GM19099 (cell line): Measurements from ENCODE around the gene SLC39A11.

Experiments
- POLR2A ChIP-seq: IDR thresholded peaks from 3 replicates; pipeline ENCODE4 v1.6.1; 2011; ENCODE audit warnings: low read depth; ENCODE audit not compliant: insufficient read length; ENCODE audit errors: extremely low read depth

SLC39A11 gene

DNA sequence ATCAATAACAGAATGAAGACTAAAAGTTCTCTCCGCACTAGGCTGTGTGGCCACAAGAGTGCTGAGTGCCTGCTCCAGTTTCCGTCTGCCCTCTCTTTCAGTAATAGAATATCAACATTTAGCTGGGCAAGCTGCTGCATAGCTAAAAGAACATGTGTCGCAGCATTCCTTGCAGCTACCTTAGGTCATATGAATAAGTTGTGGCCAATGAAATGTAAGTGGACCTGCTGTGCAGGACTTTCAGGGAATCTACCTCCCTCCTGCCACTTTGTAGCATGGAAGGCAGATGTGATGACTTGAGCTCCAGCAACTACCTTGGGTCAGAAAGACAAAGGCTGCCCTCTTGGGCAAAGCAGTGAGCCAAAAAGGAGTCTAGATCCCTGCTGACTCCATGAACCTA lies 25.4 kb downstream of the SLC39A11 start:
- no peak for TF ChIP-seq POLR2A

- no peak for TF ChIP-seq POLR2A
Measured at GRCh38 chr17:73066148-73066884, 26.2 kb downstream of the SLC39A11 start.

DNA sequence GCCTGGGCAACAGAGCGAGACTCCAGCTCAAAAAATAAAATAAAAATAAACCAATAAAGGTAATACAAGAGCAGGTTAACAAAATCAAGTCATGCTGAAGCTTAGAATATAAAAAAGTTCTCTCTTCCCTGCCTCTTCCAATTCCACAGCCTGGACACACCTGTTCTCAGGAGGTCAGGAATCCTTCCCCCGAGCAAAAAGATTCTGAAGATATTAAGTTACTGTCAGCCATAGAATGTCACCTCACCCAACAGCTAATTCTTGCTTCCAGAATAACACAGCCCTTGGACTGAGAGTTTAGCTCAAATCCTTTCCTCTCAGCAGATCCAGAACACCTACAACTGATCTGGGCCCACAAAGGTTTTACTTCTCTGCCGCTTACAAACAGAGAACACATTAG lies 27.1 kb downstream of the SLC39A11 start:
- TF ChIP-seq POLR2A: no peak

DNA sequence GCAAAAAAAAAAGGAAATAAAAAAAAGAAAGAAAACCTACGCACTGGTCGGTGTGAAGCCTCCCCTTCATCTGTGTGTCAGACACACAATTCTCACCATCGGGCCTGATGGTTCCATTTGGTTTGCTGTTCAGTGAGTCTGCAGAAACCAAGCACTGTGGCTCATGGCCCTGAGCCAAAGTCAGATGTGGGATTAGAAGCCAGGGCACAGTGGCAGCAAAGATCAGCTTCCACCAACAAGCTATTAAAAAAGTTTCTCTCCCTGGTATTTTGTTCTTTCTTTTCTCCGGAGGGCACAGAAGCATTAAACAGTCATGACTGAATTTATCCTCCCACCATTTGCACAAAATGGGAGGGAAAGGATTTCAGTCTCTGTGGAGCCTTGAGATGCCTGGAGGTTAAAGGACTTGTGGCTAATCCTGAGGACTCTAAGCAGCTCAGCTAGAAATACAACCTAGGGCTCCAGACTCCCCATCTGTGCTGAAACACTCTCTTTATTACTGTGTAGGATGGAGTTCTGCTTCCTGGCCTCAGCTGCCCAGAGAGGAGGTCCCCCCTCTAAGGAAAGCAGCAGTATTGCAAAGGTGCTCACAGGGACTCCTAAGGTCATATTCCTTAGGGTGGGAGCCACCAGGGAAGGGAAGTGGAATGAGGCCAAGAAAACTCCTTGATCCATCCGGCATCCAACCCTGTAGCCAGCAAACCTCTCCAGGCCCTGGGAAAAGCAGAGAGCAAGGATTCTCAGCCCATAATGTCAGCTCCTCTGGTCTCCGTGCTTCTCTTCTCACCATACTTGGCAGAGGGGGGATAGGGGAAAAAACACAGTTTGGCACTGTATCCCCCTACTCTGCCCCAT lies 28.2 kb downstream of the SLC39A11 start:
- no peak for TF ChIP-seq POLR2A

DNA sequence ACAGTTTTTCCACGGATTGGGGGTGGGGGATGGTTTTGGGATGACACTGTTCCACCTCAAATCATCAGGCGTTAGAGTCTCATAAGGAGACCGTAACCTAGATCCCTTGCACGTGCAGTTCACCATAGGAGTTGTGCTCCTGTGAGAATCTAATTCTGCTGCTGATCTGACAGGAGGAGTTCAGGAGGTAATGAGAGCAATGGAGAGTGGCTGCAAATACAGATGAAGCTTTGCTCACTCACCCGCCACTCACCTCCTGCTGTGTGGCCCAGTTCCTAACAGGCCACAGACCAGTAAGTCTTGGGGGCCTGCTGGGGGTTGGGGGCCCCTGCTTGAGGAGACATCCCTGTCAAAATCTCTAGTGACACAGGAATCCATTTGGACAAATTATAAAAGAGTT lies 29.8 kb downstream of the SLC39A11 start:
- no peak for TF ChIP-seq POLR2A

DNA sequence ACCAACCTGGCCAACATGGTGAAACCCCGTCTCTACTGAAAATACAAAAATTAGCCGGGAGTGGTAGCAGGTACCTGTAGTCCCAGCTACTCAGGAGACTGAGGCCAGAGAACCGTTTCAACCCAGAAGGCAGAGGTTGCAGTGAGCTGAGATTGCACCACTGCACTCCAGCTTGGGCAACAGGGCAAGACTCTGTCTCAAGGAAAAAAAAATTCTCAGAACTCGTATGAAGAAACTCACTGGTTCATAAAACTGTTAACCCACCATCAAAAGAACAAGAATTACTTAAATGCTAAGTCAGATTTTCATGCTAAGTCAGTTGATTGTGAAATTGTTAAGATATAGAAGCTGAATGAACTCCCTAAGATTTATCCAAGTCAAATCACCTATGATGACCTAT lies 31.3 kb downstream of the SLC39A11 start:
- TF ChIP-seq POLR2A: no peak

- TF ChIP-seq POLR2A: no peak
Measured at GRCh38 chr17:73060721-73061120, 31.8 kb downstream of the SLC39A11 start.

DNA sequence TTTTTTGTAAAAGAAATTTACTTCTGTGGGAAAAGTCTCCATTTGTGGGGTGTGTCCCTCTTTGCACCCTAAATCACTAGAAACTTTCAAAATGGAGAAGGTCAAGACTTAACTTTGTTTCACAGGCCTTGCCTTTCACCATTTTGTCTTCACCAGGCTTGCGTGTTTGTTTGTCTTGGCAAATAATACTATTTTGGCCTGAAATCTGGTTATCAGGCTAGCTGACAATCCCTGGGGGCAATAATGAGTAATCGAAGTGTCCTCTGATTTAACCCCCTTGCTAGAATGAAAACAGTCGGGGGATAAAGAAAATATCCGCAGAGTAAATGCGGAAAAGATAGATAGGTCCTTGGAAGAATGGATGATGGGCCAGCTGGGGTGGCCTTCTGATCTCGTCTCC lies 34.5 kb downstream of the SLC39A11 start:
- no peak for TF ChIP-seq POLR2A

DNA sequence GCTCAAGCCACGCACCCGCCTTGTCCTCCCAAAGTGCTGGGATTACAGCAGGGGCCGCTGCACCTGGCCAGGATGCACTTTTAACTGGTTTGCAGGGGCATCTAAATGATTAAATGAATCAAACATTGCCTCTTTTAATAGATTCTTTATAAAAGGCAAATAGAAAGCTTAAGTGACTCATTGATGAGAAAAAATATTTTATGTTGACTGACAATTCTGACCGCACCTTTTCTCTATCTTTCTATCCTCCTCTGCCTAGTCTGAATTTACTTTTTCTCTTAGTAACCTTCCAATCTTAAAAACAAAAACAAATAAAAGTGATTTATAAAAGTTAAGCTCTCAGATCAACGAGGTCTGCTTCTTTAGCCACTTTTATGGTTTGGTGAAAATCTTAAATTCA lies 35.3 kb downstream of the SLC39A11 start:
- TF ChIP-seq POLR2A: no peak

DNA sequence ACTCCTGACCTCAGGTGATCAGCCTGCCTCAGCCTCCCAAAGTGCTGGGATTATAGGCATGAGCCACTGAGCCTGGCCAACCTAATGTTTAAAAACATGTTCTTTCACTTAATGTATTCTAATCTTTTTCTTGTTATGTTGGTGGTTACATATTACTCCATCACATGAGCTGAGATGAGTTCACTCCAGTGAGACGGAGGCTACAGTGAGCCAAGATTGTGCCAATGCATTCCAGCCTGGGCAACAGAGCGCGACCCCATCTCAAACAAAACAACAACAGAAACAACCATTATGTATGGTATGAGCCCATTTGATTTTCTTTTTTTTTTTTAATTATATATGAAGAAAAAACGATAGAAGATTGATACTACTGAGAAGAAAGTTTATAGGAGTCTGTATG lies 39.6 kb downstream of the SLC39A11 start:
- TF ChIP-seq POLR2A: no peak

GRCh38 chr17:73050797-73051196 lies 41.7 kb downstream of the SLC39A11 start:
- no peak for TF ChIP-seq POLR2A

GRCh38 chr17:73048170-73048569 lies 44.3 kb downstream of the SLC39A11 start:
- TF ChIP-seq POLR2A: no peak

GRCh38 chr17:73045724-73046123 lies 46.8 kb downstream of the SLC39A11 start:
- TF ChIP-seq POLR2A: no peak

DNA sequence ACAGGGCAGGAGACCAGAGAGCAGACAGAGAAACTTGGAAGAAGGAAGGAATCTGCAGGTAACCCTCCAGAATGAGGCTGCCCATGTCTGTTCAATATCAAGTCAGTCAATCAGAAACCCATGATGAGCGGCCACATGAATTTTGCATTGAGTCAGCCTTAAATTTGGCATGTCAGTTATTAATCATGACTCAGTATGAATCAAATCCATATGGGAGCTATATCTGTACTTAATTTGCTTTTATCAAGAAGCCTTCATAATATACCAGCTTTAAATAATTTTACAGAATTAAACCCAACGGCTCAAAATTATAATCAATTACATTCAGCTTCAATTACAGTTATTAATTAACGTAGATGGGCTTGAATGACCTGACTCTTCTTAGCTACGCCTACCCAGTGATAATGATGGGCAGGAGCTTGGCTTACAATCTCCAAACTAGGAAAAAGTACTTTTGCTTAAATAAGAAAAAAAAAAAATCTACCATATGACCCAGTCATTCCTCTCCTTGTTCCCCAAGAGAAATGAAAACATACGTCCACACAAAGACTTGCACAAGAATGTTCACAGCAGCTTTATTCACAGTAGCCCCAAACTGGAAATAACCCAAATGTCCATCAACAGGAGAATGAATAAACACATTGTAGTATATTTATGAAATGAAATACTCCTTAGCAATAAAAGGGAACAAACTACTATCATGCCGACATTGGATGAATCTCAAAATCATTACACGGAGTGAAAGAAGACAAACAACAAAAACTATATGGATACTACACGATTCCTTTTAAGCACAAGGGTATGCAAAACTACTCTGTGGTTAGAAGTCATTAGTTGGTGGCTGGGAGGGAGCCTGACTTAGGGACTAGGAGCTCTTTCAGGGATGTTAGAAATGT lies 48.6 kb downstream of the SLC39A11 start:
- TF ChIP-seq POLR2A: no peak
